HG02870 (cell line): ENCODE data around the gene SLC34A1.
"Not testable (repeated sequence)": the region's sequence is repeated elsewhere in the genome, so short reads cannot be mapped to it uniquely, and the experiment has no call there.

ENCODE experiments used
- ATAC-seq: cut with Tn5 transposase; IDR thresholded peaks from one replicate; pipeline ENCODE4 v1.9.1; 2021; ENCODE audit warnings: mild to moderate bottlenecking, moderate library complexity; ENCODE audit not compliant: unreplicated experiment

SLC34A1 gene

DNA sequence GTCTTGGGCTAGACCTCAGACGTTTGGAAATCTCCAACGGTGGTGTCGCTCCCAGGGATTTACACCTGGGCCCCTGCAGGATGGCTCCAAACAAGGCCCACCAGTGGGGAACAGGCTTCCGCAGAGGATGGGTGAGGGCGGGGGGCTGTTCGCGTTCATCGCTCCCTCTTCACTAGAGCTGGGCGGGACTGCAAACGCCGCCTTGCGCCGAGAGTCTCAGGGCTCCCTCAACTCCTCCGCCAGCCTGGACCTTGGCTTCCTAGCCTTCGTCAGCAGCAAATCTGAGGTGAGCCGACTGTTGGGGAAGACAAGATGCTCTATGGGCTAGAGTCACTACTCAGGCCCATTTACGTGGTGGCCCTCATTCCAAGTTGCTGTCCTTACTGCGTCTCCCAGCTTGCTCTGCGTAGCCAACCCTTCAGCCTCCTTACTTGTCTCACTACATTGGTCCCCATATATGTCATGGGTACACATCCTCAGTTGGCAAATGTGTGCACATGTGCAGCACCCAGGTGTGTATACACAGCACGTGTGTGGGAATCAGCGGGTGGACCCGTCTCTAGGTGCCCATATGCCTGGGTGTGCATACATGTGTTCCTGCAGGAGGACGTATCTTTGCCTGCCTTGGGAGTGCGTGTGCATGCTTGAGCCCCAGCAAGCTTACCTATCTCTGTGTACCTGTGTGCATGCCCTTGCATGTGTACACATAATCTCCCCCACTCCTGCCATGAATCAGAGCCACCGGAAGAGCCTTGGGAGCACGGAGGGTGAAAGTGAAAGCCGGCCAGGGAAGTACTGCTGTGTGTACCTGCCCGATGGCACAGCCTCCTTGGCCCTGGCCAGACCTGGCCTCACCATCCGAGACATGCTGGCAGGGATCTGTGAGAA, 16.0 kb upstream of the SLC34A1 start:
- ATAC-seq = no peak

GRCh38 chr5:177368869-177369644, 15.2 kb upstream of the SLC34A1 start:
- ATAC-seq = no peak

DNA sequence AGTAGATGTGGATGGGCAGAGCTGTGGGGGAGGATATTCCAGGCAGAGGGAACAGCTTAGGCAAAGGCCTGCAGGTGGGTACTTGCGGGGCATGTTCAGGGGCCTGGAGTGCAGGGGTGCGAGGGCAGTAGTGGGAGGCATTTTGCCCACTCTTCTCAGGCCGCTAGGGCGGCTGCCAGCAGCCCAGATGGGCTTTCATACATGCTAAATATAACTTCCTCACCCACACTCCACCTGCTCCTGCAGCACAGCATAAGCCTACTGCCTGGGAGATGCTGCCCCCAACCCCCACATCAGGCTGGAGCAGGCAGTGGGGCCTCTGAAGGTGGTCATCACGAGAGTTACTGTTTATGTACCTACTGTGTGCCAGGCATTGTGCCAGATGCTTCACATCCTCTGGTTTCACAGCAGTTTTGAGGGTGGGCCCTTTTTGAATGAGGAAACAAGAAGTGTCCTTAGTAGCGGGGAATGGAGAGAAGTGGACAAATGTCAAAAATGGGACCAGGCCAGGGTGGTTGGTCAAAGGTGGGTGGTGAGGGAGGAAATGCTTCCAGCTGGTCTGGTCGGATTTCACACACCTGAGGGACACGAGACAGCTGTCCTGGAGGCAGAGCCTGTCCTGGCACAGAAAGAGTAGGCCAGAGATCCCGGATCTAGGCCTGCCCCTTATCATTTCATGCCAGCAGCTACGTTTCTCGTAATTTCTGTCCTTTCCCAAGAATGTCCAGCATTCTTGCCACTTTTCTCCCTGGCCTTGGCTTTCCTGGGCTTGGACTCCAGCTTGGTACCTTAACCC, 14.4 kb upstream of the SLC34A1 start:
- no peak for ATAC-seq

DNA sequence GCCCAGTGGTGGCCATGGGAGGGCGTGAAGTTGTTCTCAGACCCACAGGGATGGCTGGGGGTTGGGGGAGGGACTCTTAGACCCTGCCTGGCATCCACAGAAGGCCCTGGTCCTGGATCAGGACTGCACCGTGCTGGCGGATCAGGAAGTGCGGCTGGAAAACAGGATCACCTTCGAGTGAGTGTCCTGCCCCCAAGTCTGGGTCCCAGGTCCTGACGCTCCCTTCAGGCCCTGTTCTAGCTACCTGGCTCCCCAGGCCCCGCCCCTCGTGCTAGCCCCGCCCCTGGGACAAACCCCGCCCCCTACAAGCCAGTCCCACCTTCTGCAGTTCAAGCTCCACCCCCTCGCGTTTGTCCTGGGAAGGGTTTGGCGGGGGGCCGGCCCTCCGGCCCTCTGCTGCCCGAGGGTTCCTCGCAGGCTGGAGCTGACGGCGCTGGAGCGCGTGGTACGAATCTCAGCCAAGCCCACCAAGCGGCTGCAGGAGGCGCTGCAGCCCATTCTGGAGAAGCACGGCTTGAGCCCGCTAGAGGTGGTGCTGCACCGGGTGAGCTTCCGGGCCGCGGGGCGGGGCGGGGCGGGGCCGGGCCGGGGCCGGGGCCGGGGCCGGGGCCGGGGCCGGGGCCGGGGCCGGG, 13.6 kb upstream of the SLC34A1 start:
- no peak for ATAC-seq

DNA sequence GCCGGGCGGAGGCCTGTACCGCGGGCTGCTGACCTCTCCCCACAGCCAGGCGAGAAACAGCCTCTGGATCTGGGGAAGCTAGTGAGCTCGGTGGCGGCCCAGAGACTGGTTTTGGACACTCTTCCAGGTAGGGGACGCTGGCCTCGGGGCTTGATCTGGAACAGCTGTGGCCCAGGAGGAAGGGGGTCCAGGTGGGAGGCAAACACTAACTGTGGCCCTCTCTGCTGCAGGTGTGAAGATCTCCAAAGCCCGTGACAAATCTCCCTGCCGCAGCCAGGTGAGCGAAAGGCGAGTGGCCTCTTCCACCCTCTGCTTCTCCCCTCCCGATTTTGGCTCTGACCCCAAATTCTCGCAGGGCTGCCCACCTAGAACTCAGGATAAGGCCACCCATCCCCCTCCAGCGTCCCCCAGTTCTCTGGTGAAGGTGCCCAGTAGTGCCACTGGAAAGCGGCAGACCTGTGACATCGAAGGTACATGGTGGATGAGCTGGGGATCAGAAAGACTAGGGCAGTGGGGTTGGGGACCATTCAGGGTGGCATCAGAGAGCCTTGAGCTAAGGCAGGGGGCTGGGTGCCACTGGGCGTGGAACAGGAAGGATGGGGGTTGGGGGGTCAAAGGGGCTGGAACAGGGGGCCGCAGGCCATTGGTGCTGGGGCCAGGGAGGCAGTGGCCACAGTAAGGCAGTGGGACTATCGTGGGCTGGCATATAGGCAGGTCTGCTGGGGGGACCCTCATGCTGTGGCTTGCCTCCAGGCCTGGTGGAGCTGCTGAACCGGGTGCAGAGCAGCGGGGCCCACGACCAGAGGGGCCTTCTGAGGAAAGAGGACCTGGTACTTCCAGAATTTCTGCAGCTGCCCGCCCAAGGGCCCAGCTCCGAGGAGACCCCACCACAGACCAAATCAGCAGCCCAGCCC, 12.9 kb upstream of the SLC34A1 start:
- no peak for ATAC-seq

- ATAC-seq = no peak
Observed at GRCh38 chr5:177372034-177372896, 12.0 kb upstream of the SLC34A1 start.

- ATAC-seq = no peak
Observed at GRCh38 chr5:177372910-177373309, 11.3 kb upstream of the SLC34A1 start.

DNA sequence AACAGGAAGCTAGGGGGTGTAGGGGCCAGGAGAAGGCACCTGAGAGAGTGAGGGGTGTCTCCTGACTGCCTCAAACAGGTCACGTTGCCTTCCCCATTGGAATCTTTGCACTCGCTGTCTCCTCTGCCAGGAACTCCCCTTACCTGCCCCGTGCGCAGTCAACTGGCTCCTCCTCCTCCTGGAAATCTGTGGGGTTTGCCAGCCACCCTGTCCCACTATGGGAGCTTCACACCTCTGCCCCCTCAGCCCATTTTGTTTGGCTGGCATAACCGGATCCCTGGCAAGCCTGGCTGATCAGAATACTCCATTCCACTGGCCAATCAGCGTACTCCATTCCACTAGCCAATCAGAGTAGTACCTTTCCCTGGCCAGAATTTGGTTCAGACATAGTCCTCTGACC, 10.4 kb upstream of the SLC34A1 start:
- ATAC-seq = no peak

DNA sequence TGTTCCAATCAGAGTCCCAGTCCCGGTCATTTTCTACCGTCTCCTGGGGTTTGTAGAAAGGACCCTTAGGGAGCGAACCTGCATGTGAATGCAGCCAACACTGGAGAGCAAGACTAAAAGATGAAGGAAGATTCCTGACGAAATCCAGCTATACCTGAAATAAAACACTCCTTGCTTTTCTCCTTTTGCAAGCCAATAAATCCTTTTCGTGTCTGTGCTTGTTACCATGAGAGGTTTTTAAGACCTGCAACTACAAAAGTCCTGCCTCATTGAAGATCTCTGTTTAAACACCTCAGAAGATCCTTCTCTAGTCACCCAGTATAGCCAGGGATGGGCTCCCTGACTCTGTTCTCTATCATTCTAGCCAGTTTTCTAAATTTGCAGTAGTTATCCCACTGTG, 10.0 kb upstream of the SLC34A1 start:
- ATAC-seq = no peak

- ATAC-seq = not testable (repeated sequence)
Observed at GRCh38 chr5:177375516-177375915, 8.7 kb upstream of the SLC34A1 start.

DNA sequence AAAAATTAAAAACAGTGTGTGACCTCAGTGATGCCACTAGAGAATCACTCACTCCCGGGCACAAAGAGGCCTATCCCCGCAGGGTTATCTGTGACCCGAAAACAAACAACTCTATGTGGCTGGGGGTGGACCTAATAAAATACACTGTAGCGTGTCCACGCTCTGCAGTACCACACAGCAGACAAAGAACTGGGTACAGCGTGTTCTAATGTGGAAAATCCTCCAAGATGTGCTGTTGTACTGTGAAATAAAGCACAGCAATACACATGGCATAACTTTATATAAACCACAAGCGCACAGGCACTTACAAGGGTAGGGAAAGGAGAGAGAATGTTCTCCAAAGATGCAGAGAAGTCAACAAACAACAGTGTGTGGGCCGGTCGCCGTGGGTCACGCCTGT, 8.1 kb upstream of the SLC34A1 start:
- ATAC-seq = no peak

GRCh38 chr5:177377851-177378776, 6.1 kb upstream of the SLC34A1 start:
- ATAC-seq = no peak

DNA sequence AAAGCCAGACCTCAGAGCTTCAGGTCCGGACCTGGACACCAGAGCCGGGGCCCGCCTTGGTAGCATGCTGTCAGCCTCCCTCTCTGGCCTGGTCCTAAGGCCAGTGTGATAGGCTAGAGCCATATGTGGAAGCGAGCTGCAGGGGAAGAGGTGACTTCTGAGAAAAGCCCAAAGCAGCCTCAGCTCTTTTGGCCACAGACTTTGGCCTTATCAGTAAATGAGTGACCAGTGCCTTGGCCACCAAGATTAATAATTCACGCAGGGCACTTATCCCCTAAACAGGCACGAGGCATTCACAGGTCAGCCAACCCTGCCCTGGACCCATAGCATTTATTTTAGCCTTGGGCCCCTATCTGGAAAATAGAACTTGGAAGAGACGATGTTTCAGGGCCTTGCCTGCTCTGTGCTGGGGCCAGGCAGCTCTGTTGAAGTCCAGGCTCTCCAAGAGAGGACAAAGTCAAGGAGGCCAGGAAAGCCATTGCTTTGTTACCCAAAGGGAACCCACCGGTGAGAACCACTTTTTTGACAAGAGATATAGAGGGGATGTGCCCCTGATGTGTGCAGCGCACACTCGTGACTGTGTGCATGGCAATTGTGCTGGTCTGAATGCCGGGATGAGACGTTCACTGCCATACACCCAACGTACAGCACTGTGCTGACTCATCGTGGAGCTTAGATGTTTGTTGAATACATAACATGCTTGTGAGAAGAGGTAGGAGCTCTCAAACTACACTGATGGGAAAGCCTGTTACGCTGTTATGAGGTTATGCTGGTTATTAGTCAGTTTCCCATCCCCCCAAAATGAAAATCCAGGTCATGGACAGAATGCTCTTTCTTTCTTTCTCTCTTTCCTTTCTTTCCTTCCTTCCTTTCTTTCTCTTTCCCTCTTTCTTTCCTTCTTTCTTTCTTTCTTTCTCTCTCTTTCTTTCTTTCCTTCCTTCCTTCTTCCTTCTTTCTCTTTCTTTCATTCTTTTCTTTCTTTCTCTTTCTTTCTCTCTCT, 5.0 kb upstream of the SLC34A1 start:
- ATAC-seq = no peak

DNA sequence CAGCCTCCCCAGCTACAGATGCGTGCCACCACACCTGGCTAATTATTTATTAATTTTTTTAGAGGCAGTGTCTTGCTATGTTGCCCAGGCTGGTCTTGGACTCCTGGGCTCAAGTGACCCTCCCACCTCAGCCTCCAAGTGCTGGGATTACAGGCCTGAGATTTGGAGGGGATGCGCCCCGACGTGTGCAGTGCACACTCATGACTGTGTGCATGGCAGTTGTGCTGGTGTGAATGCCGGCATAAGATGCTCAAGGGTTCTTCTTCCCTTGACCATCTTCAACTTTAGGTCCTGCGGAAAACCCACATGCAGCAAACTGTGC, 3.5 kb upstream of the SLC34A1 start:
- no peak for ATAC-seq

- ATAC-seq = no peak
Observed at GRCh38 chr5:177382423-177383029, 1.7 kb upstream of the SLC34A1 start.

DNA sequence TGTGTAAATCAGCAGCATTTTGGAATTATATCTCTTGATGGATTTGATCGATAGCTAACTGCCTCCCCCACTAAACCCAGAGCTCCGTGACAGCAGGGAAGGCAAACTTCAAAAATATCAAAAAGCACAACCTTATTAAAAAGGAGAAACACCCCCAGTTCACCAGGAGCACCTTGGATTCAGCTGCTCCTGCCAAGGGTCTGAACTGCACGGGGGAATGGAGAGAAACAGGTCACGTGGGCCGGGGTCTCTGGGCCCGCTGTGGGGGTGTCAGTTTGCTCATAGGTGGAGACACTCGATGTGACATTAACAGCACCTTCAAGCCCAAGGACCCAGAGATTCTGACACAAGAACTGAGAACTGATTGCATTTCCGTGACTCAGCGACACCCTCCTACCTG, 1.1 kb upstream of the SLC34A1 start:
- no peak for ATAC-seq
